GM19025 (cell line): ENCODE results near the gene DCHS1.

Source experiments
- ATAC-seq: cut with Tn5 transposase; IDR thresholded peaks from one replicate; pipeline ENCODE4 v1.9.1; 2021; ENCODE audit warnings: mild to moderate bottlenecking, low read depth, moderate library complexity; ENCODE audit not compliant: unreplicated experiment

DCHS1 gene

GRCh38 chr11:6671991-6672390 is 16.4 kb upstream of the DCHS1 start:
- no peak for ATAC-seq

GRCh38 chr11:6670202-6670830 is 14.7 kb upstream of the DCHS1 start:
- no peak for ATAC-seq

- peak; percentile 61 for ATAC-seq
Observed at GRCh38 chr11:6667733-6668374, 12.2 kb upstream of the DCHS1 start.

GRCh38 chr11:6666302-6667183 is 10.9 kb upstream of the DCHS1 start:
- ATAC-seq: no peak

GRCh38 chr11:6664551-6664950 is 8.9 kb upstream of the DCHS1 start:
- ATAC-seq: no peak

GRCh38 chr11:6663794-6664469 is 8.3 kb upstream of the DCHS1 start:
- ATAC-seq: no peak

GRCh38 chr11:6660712-6661111 is 5.1 kb upstream of the DCHS1 start:
- ATAC-seq: no peak

GRCh38 chr11:6658647-6659046 is 3.0 kb upstream of the DCHS1 start:
- no peak for ATAC-seq

GRCh38 chr11:6657346-6657745 is 1.7 kb upstream of the DCHS1 start:
- ATAC-seq: no peak

- ATAC-seq: no peak
Observed at GRCh38 chr11:6656936-6657335, 1.3 kb upstream of the DCHS1 start.

GRCh38 chr11:6656584-6656915 is 941 bp upstream of the DCHS1 start:
- no peak for ATAC-seq

GRCh38 chr11:6655020-6655789 is 404 bp downstream of the DCHS1 start:
- ATAC-seq: no peak

GRCh38 chr11:6654281-6655019 is 1.2 kb downstream of the DCHS1 start:
- ATAC-seq: no peak

GRCh38 chr11:6653656-6654055 is 2.0 kb downstream of the DCHS1 start:
- ATAC-seq: no peak

GRCh38 chr11:6653097-6653496 is 2.5 kb downstream of the DCHS1 start:
- ATAC-seq: no peak

GRCh38 chr11:6652182-6652581 is 3.4 kb downstream of the DCHS1 start:
- no peak for ATAC-seq

GRCh38 chr11:6650980-6651379 is 4.6 kb downstream of the DCHS1 start:
- no peak for ATAC-seq

GRCh38 chr11:6650104-6650503 is 5.5 kb downstream of the DCHS1 start:
- ATAC-seq: no peak

GRCh38 chr11:6648501-6648900 is 7.1 kb downstream of the DCHS1 start:
- ATAC-seq: no peak

GRCh38 chr11:6647836-6648235 is 7.8 kb downstream of the DCHS1 start:
- no peak for ATAC-seq
